ENCODE results near the gene SLC16A1. TPM values are rescaled to one million over a fixed set of nuclear protein-coding genes. Genes with fewer than 3 reads are reported as not detected.

Gene SLC16A1
- total RNA-seq, 4 donors from 2014 or later: 3.3 to 6.2 (median 5.5) TPM

DNA sequence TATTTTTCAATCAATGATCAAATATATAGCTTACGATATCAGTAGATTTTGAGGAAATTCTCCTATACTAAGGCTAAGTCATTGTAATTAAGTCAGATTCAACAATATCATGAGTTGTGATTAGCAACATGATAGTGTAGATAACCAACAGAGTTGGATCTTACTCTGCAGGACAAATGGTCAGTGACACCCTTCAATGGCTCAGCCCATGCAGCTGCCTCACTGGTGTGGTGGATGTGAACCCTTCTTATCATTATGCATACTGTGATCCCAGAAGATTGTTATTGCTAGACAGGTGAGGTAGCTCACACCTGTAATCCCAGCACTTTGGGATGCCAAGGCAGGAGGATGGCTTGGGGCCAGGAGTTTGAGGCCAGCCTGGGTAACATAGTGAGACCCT, 5.6 kb downstream of the SLC16A1 start:
- H3K36me3 ChIP-seq: no peaks in the 10 kb centered on the region
- no peaks in the 10 kb centered on the region for H3K9me3 ChIP-seq
- TF ChIP-seq, protein P1, sequence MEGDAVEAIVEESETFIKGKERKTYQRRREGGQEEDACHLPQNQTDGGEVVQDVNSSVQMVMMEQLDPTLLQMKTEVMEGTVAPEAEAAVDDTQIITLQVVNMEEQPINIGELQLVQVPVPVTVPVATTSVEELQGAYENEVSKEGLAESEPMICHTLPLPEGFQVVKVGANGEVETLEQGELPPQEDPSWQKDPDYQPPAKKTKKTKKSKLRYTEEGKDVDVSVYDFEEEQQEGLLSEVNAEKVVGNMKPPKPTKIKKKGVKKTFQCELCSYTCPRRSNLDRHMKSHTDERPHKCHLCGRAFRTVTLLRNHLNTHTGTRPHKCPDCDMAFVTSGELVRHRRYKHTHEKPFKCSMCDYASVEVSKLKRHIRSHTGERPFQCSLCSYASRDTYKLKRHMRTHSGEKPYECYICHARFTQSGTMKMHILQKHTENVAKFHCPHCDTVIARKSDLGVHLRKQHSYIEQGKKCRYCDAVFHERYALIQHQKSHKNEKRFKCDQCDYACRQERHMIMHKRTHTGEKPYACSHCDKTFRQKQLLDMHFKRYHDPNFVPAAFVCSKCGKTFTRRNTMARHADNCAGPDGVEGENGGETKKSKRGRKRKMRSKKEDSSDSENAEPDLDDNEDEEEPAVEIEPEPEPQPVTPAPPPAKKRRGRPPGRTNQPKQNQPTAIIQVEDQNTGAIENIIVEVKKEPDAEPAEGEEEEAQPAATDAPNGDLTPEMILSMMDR (IDR thresholded peaks at IDR 0.05): no peak
- no peak for TF ChIP-seq POLR2A (IDR thresholded peaks at IDR 0.05)
- 94 to 97% methylated on average over 1 of the region's 1 CpG for WGBS, 2 donors
- H3K27ac ChIP-seq: no peak overlapping the region
- H3K4me1 ChIP-seq: peaks cover 0 to 9% of the 10 kb centered on the region in 2 donors
- DNase-seq: no peak
- no peak overlapping the region for H3K4me3 ChIP-seq (replicated peaks in 1 of 3)
- intact Hi-C loops (cut with DNase I): no loop called here
- no peaks in the 10 kb centered on the region for H3K27me3 ChIP-seq

DNA sequence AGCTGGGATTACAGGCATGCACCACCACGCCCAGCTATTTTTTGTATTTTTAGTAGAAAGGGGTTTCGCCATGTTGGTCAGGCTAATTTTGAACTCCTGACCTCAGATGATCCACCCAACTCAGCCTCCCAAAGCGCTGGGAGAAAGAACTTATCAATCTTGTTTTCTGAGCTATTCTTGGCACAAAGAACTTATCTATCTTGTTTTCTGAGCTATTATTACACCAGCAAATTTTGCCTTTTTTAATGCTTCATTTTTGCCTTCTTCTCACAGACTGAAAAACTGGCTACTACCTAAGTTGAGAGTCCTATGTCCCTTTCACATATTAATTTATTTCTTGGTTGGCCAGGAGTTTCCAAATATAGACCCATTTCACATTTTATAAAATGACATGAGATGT, 9.3 kb downstream of the SLC16A1 start:
- no peaks in the 10 kb centered on the region for H3K9me3 ChIP-seq
- H3K4me3 ChIP-seq (replicated peaks in 1 of 3): no peak overlapping the region
- no peak for TF ChIP-seq POLR2A (IDR thresholded peaks at IDR 0.05)
- TF ChIP-seq, protein P1 (IDR thresholded peaks at IDR 0.05): no peak
- no peaks in the 10 kb centered on the region for H3K27me3 ChIP-seq
- H3K4me1 ChIP-seq: no peaks in the 10 kb centered on the region
- H3K27ac ChIP-seq: no peak overlapping the region
- 89 to 91% methylated on average over 3 of the region's 3 CpGs for WGBS, 2 donors
- DNase-seq: no peak
- intact Hi-C loops (cut with DNase I): no loop called here
- no peaks in the 10 kb centered on the region for H3K36me3 ChIP-seq

DNA sequence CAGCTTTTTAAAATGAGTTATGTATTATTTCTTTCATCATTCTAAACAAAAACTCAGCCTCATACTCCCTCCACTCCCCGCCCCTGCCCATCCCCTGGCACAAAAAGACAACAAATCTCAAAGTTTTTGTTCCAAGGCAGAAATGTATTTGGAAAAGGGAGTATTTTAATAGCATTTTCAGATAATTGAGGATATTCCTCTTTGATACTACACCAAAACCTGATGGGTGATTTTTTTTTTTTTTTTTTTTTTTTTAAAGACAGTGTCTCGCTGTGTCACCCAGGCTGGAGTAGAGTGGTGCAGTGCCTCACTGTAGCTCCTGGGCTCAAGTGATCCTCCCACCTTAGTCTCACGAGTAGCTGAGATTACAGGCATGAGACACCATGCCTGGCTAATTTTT, 16.2 kb downstream of the SLC16A1 start:
- TF ChIP-seq POLR2A (IDR thresholded peaks at IDR 0.05): no peak
- no peaks in the 10 kb centered on the region for H3K9me3 ChIP-seq
- intact Hi-C loops (cut with DNase I): no loop called here
- no peaks in the 10 kb centered on the region for H3K36me3 ChIP-seq
- 52 to 69% methylated on average over 3 of the region's 3 CpGs for WGBS, 2 donors
- no peaks in the 10 kb centered on the region for H3K27me3 ChIP-seq
- DNase-seq: no peak
- H3K4me3 ChIP-seq (replicated peaks in 1 of 3): no peak overlapping the region
- H3K4me1 ChIP-seq: no peaks in the 10 kb centered on the region
- H3K27ac ChIP-seq: no peak overlapping the region

DNA sequence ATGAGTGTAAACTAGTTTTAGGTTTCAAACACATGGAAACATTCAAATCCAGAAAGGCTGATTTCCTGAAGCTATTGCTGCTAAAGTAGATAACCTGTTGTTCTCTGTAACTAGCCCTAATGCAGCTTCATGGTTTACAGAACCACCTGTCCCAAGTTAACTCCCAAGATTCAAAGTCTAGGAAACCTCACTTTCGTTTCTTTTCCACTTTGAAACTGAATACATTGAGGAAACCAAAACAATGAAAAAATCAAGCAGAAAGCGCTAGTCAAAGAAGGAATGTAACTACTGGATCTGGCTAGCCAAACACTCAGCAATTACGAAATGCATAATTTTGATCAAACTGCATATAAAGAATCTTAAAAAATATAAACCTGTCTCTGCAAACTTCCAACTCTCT, 17.8 kb downstream of the SLC16A1 start:
- intact Hi-C loops (cut with DNase I): no loop called here
- WGBS, 2 donors: 83 to 96% methylated on average over 3 of the region's 3 CpGs
- Histone ChIP-seq H3K36me3 (no peaks in the 10 kb centered on the region), H3K27ac (no peak overlapping the region), H3K4me3 (replicated peaks in 1 of 3) (no peak overlapping the region), H3K9me3 (no peaks in the 10 kb centered on the region), H3K4me1 (no peaks in the 10 kb centered on the region), H3K27me3 (no peaks in the 10 kb centered on the region)
- no peak for DNase-seq
- TF ChIP-seq, protein P1 (IDR thresholded peaks at IDR 0.05): no peak
- TF ChIP-seq POLR2A (IDR thresholded peaks at IDR 0.05): no peak

DNA sequence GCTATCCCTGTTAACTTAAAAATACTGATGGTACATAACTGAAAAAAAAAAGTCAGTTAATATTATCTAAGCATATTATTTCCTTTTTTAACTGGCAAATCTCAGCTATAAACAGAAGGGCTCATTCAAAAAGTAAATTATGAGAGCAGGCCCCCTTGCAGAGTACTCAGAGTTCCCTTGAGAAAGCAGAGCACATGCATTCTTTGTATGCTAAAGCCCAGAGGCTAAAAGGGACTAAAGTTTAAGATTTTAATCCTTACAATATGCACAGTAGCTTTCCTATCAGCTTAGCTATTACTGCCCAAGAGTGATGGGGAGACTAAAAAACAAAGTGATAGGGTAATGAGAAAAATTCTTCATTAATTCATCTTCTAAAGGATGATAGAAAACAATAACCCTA, 18.5 kb downstream of the SLC16A1 start:
- Histone ChIP-seq H3K4me1 (no peaks in the 10 kb centered on the region), H3K27me3 (no peaks in the 10 kb centered on the region), H3K9me3 (no peaks in the 10 kb centered on the region), H3K4me3 (replicated peaks in 1 of 3) (no peak overlapping the region), H3K27ac (no peak overlapping the region), H3K36me3 (no peaks in the 10 kb centered on the region)
- TF ChIP-seq, protein P1 (IDR thresholded peaks at IDR 0.05): no peak
- no peak for TF ChIP-seq POLR2A (IDR thresholded peaks at IDR 0.05)
- no peak for DNase-seq
- intact Hi-C loops (cut with DNase I): no loop called here

DNA sequence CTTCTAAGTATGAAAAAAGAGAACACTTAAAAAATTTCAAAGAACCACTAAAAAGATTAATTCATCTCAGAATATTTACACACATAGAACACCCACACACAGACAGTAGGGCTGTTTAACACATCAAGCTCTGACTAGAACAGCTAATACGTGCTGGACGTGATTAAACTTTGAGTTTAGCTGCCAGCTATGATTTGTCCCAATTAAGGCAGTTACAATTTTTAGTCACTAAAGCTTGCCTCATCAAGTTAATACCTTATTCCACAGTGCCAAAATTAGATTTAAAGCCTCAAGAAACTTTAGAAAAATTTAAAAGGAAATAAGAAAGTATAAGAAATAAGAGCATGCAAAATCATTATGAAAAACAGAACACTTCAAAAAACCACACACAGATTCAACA, 18.9 kb downstream of the SLC16A1 start:
- Histone ChIP-seq H3K27me3 (no peaks in the 10 kb centered on the region), H3K4me3 (replicated peaks in 1 of 3) (no peak overlapping the region), H3K36me3 (no peaks in the 10 kb centered on the region), H3K27ac (no peak overlapping the region), H3K4me1 (no peaks in the 10 kb centered on the region), H3K9me3 (no peaks in the 10 kb centered on the region)
- no peak for DNase-seq
- no peak for TF ChIP-seq POLR2A (IDR thresholded peaks at IDR 0.05)
- TF ChIP-seq, protein P1 (IDR thresholded peaks at IDR 0.05): no peak
- 77 to 88% methylated on average over 2 of the region's 2 CpGs for WGBS, 2 donors
- intact Hi-C loops (cut with DNase I): no loop called here

Measured in thyroid gland (tissue), 4 donors.